Panc1 (cell line): ENCODE data around the gene GMDS. TPM values are rescaled to one million over a fixed set of nuclear protein-coding genes. Genes with fewer than 3 reads are reported as not detected.

Source experiments
- ATAC-seq: fragments of 200-7000 bp; cut with Tn5 transposase; 2 replicates; pipeline ENCODE4 v1.9.1; 2020; ENCODE audit warnings: mild to moderate bottlenecking, moderate library complexity
- BruUV-seq: library from RNA; stranded (reverse); fragments of 400-500 nt; replicated peaks from 2 replicates; lab custom pipeline; 2021; lab: Mats Ljungman, UMichigan
- CTCF ChIA-PET: fragments of 300-600 bp; sonication (Branson Sonifier 250); formaldehyde crosslinking; loops from one replicate; lab custom pipeline; 2022; ENCODE audit warnings: antibody characterized with exemption; lab: Charles Lee
- POLR2A ChIA-PET: fragments of 300-600 bp; sonication (Branson Sonifier 250); formaldehyde crosslinking; loops from one replicate; lab custom pipeline; 2022; ENCODE audit warnings: antibody characterized with exemption; lab: Charles Lee
- DNase-seq: peaks from one replicate; pipeline ENCODE4 v3.0.0-alpha.2; 2010; ENCODE audit warnings: low read depth, low spot score
- H3K27ac ChIP-seq: 2 replicates; pipeline ENCODE4 v1.5.1; 2011; ENCODE audit warnings: mild to moderate bottlenecking, low read length, inconsistent platforms
- H3K27me3 ChIP-seq: fragments of 200-500 bp; sonication (Bioruptor generic); 2 replicates; pipeline ENCODE4 v1.6.0; 2014; ENCODE audit warnings: low read length, inconsistent platforms; ENCODE audit not compliant: control insufficient read depth, insufficient read depth
- H3K36me3 ChIP-seq: fragments of 200-500 bp; sonication (Bioruptor generic); 2 replicates; pipeline ENCODE4 v1.5.1; 2014; ENCODE audit warnings: inconsistent platforms, mild to moderate bottlenecking, low read length, moderate library complexity; ENCODE audit not compliant: control insufficient read depth, insufficient read depth
- H3K4me1 ChIP-seq: 2 replicates; pipeline ENCODE4 v1.5.1; 2011; ENCODE audit warnings: inconsistent platforms, mild to moderate bottlenecking, low read length, moderate library complexity; ENCODE audit not compliant: control insufficient read depth, insufficient read depth
- H3K4me3 ChIP-seq, 2 experiments: 2 replicates each; pipeline ENCODE4 v1.5.1; 2011 to 2012; ENCODE audit warnings: low read depth in 2 of 2, low read length in 2 of 2, mild to moderate bottlenecking in 2 of 2, inconsistent platforms in 1 of 2, moderate library complexity in 1 of 2
- H3K9me3 ChIP-seq: fragments of 200-500 bp; sonication (Bioruptor generic); 2 replicates; pipeline ENCODE4 v1.5.1; 2014; ENCODE audit warnings: low read depth, mild to moderate bottlenecking, inconsistent platforms, low read length, moderate library complexity; ENCODE audit not compliant: control insufficient read depth, insufficient read depth
- CTCF ChIP-seq: fragments of 450-650 bp; IDR thresholded peaks from 2 replicates; pipeline ENCODE4 v1.5.1; 2017; ENCODE audit warnings: mild to moderate bottlenecking
- POLR2AphosphoS5 ChIP-seq: IDR thresholded peaks from 2 replicates; pipeline ENCODE4 v1.6.1; 2012; ENCODE audit warnings: mild to moderate bottlenecking, low read depth, low read length, moderate library complexity
- REST ChIP-seq, 2 experiments: IDR thresholded peaks; 2 replicates each; pipeline ENCODE4 v1.6.1; 2011 to 2012; ENCODE audit warnings: low read depth in 2 of 2, control low read depth in 1 of 2, low read length in 1 of 2, mild to moderate bottlenecking in 1 of 2, moderate library complexity in 1 of 2; ENCODE audit not compliant: insufficient read depth in 1 of 2
- SIN3A ChIP-seq: IDR thresholded peaks from 2 replicates; pipeline ENCODE4 v1.6.1; 2012; ENCODE audit warnings: low read depth, mild to moderate bottlenecking, low read length, moderate library complexity, borderline replicate concordance; ENCODE audit not compliant: insufficient read depth
- TCF7L2 ChIP-seq: IDR thresholded peaks from 2 replicates; pipeline ENCODE4 v1.6.1; 2011; ENCODE audit warnings: mild to moderate bottlenecking, low read depth, low read length, inconsistent platforms
- in situ Hi-C: cut with HindIII; loops from 2 replicates; pipeline ENCODE4 v1.10.0; 2016; ENCODE audit warnings: low sequenced_read_pairs, low pct_unique_long_range_greater_than_20kb
- intact Hi-C: fragments of 100-400 bp; cut with micrococcal nuclease; formaldehyde crosslinking; loops from one replicate; pipeline ENCODE4 v1.10.0; 2022; ENCODE audit not compliant: unreplicated experiment
- total RNA-seq: library from RNA; stranded (reverse); gene quantifications from one replicate; pipeline ENCODE4 v1.2.1, GENCODE V29; 2021; ENCODE audit not compliant: unreplicated experiment

The GMDS gene
- total RNA-seq, 1 experiment from 2014 or later = 9.8 TPM

- CTCF ChIA-PET = no interaction called here
- intact Hi-C loops (no loop called here), in situ Hi-C loops (no loop called here)
- TF ChIP-seq REST (IDR thresholded peaks at IDR 0.05; ENCODE audit: insufficient read depth in 1 of 2, low read depth in 2 of 2, low read length in 1 of 2) (no peak), CTCF (no peak), TCF7L2 (no peak), SIN3A (no peak), POLR2AphosphoS5 (no peak)
- no peak for ATAC-seq
- Histone ChIP-seq H3K4me1 (peaks cover 4% of the 10 kb centered on the region; the same call in 1 of the 2 replicates), H3K36me3 (no peaks in the 10 kb centered on the region), H3K4me3 (no peak overlapping the region), H3K27ac (no peak overlapping the region), H3K27me3 (no peaks in the 10 kb centered on the region), H3K9me3 (no peaks in the 10 kb centered on the region)
- BruUV-seq = no TSS peak
- no peak for DNase-seq
- POLR2A ChIA-PET = no interaction called here
These were observed 626.9 kb downstream of the GMDS start for GRCh38 chr6:1618311-1619097.

- in situ Hi-C loops (no loop called here), intact Hi-C loops (no loop called here)
- no TSS peak for BruUV-seq
- H3K27me3 ChIP-seq = no peaks in the 10 kb centered on the region
- DNase-seq (no peak), ATAC-seq (no peak)
- H3K27ac ChIP-seq = no peak overlapping the region
- POLR2A ChIA-PET = no interaction called here
- CTCF ChIA-PET = interaction anchor here (0.6 kb wide), 1 partner anchor 578 kb away, joined by 3 read pairs; no protein-coding TSS in a partner anchor
- H3K9me3 ChIP-seq = no peaks in the 10 kb centered on the region
- no peak overlapping the region for H3K4me3 ChIP-seq
- TF ChIP-seq CTCF (no peak), REST (IDR thresholded peaks at IDR 0.05; ENCODE audit: insufficient read depth in 1 of 2, low read depth in 2 of 2, low read length in 1 of 2) (no peak), POLR2AphosphoS5 (no peak)
- peaks cover 12% of the 10 kb centered on the region for H3K4me1 ChIP-seq
- H3K36me3 ChIP-seq = no peaks in the 10 kb centered on the region
These were observed 627.7 kb downstream of the GMDS start for GRCh38 chr6:1617466-1618310.
